ENCODE data around the gene CARHSP1.
A peak's percentile ranks its signal among the peaks of the same experiment; 100 is the strongest.

Gene CARHSP1

GRCh38 chr16:8859913-8860881, 8.6 kb downstream of the CARHSP1 start:
- DNase-seq (ENCODE audit: low read depth), result peak; percentile 64
- TF ChIP-seq CTCF (conservative IDR thresholded peaks at IDR 0.05; ENCODE audit: control insufficient read depth, insufficient read depth, low read depth, low read length), result no peak
- H3K4me3 ChIP-seq (ENCODE audit: control insufficient read depth, low read depth, low read length), result no peak overlapping the region

GRCh38 chr16:8858994-8859912, 9.6 kb downstream of the CARHSP1 start:
- no peak overlapping the region for H3K4me3 ChIP-seq (ENCODE audit: control insufficient read depth, low read depth, low read length)
- no peak for TF ChIP-seq CTCF (conservative IDR thresholded peaks at IDR 0.05; ENCODE audit: control insufficient read depth, insufficient read depth, low read depth, low read length)
- no peak for DNase-seq (ENCODE audit: low read depth)

GRCh38 chr16:8855972-8856371, 12.8 kb downstream of the CARHSP1 start:
- no peak for DNase-seq (ENCODE audit: low read depth)
- no peak for TF ChIP-seq CTCF (conservative IDR thresholded peaks at IDR 0.05; ENCODE audit: control insufficient read depth, insufficient read depth, low read depth, low read length)
- H3K4me3 ChIP-seq (ENCODE audit: control insufficient read depth, low read depth, low read length), result no peak overlapping the region

- no peak overlapping the region for H3K4me3 ChIP-seq (ENCODE audit: control insufficient read depth, low read depth, low read length)
- no peak for DNase-seq (ENCODE audit: low read depth)
- TF ChIP-seq CTCF (conservative IDR thresholded peaks at IDR 0.05; ENCODE audit: control insufficient read depth, insufficient read depth, low read depth, low read length), result no peak
Observed at GRCh38 chr16:8855051-8855786, 13.6 kb downstream of the CARHSP1 start.

- TF ChIP-seq CTCF (conservative IDR thresholded peaks at IDR 0.05; ENCODE audit: control insufficient read depth, insufficient read depth, low read depth, low read length), result no peak
- H3K4me3 ChIP-seq (ENCODE audit: control insufficient read depth, low read depth, low read length), result no peak overlapping the region
Observed at GRCh38 chr16:8854298-8854948, 14.4 kb downstream of the CARHSP1 start.

GRCh38 chr16:8853611-8854010, 15.2 kb downstream of the CARHSP1 start:
- DNase-seq (ENCODE audit: low read depth), result no peak
- no peak overlapping the region for H3K4me3 ChIP-seq (ENCODE audit: control insufficient read depth, low read depth, low read length)
- no peak for TF ChIP-seq CTCF (conservative IDR thresholded peaks at IDR 0.05; ENCODE audit: control insufficient read depth, insufficient read depth, low read depth, low read length)

More at GRCh38 chr16:8854298-8854948, 14.4 kb downstream of the CARHSP1 start:
- DNase-seq (ENCODE audit: low read depth), result no peak
